Fibroblast of the aortic adventitia (primary cell): ENCODE data around the gene C2CD2. TPM values are rescaled to one million over a fixed set of nuclear protein-coding genes. Genes with fewer than 3 reads are reported as not detected.
A peak's percentile ranks its signal among the peaks of the same experiment; 100 is the strongest.

Source experiments
- DNase-seq: peaks from one replicate; pipeline ENCODE4 v3.0.0-alpha.2; 2010; ENCODE audit warnings: low read depth
- H3K4me3 ChIP-seq: 2 replicates; pipeline ENCODE4 v1.5.1; 2011; ENCODE audit warnings: low read depth, mild to moderate bottlenecking, control low read depth, low read length, moderate library complexity
- total RNA-seq: library from RNA; depleted of rRNA; stranded (reverse); fragments of >200 nt; gene quantifications from 2 replicates; pipeline ENCODE4 v1.2.3, GENCODE V29; 2012; ENCODE audit warnings: low replicate concordance
- TF ChIP-seq, protein P1 (sequence below): IDR thresholded peaks from 2 replicates; pipeline ENCODE4 v1.5.1; 2011; ENCODE audit warnings: mild to moderate bottlenecking, low read length, control low read depth, inconsistent platforms; ENCODE audit not compliant: insufficient read depth

The C2CD2 gene
- total RNA-seq, 1 donor: 20.2 TPM

GRCh38 chr21:41926807-41927171 is 27.0 kb downstream of the C2CD2 start:
- TF ChIP-seq, protein P1, sequence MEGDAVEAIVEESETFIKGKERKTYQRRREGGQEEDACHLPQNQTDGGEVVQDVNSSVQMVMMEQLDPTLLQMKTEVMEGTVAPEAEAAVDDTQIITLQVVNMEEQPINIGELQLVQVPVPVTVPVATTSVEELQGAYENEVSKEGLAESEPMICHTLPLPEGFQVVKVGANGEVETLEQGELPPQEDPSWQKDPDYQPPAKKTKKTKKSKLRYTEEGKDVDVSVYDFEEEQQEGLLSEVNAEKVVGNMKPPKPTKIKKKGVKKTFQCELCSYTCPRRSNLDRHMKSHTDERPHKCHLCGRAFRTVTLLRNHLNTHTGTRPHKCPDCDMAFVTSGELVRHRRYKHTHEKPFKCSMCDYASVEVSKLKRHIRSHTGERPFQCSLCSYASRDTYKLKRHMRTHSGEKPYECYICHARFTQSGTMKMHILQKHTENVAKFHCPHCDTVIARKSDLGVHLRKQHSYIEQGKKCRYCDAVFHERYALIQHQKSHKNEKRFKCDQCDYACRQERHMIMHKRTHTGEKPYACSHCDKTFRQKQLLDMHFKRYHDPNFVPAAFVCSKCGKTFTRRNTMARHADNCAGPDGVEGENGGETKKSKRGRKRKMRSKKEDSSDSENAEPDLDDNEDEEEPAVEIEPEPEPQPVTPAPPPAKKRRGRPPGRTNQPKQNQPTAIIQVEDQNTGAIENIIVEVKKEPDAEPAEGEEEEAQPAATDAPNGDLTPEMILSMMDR: no peak
- peak overlapping the region; percentile 53 for H3K4me3 ChIP-seq

DNA sequence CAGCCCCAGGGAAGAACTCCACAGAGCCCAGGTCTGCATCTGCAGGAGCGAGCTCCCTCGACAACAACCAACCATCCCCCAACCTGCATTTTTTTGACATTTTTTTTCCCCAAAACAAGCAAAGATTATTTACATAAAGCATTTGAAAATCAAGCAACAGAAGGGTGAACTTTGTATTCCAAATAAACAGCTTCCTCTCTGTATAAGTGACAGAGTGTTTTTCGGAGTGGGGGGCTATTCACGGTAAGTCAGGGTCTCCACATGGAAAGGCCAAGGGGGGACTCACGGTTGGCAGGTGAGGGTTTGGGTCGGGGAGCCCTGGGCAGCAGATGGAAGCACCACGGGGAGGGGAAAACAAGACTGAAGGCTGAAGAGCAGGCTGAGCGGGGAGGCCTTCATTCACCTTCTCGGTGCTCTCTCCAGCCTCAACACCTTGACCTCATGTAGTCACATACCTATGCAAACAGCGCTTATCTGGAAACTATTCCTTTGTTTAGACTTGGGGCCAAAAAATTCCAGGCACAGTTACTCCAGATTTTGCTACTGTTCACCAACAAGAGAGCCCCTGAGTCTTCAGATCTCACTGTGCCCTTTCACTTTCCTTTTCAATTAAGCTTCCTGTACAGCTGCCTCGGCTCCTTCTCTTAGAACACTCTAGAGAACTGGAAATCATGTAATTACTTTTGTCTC is 27.6 kb downstream of the C2CD2 start:
- DNase-seq: peak; percentile 64
- H3K4me3 ChIP-seq: peak overlapping the region; percentile 53
- TF ChIP-seq, protein P1: no peak

More at GRCh38 chr21:41926807-41927171, 27.0 kb downstream of the C2CD2 start:
- DNase-seq: no peak

DNA sequence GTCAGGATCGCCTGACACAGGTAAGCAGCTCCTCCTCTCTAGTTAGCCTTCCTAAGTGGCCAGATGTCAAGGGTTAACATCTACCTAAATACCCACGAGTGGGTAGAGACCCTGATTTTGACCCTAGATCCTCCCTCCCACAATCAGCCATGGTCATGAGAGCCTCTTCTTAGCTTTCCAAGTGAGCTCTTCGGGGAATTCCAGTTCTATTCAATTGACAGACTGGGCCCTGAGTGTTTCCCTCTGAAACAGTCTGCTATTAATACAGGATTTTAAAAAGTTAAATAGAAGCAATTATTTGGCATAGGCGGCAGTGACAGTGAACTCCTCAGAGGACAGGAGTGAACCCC is 28.1 kb downstream of the C2CD2 start:
- H3K4me3 ChIP-seq: no peak overlapping the region
- TF ChIP-seq, protein P1: no peak
- DNase-seq: peak; percentile 5

DNA sequence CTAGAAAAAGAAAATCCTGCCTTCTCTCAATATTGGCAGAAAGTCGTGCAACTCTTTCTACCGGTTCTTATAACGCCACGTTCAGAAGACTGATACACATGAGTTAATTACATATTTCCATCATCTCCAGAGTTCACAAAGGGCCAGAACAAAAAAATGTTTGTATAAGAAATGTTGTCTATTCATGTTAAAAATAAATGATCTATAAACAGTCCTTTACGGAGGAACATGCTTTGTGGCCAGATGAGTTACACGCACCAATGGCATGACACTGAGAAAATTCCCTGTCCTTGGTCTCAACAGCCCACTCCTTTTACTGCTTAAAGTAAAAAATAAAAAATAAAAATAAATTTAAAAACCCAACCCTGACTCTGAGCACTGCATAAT is 29.5 kb downstream of the C2CD2 start:
- peak; percentile 53 for DNase-seq
- H3K4me3 ChIP-seq: no peak overlapping the region
- TF ChIP-seq, protein P1: no peak

DNA sequence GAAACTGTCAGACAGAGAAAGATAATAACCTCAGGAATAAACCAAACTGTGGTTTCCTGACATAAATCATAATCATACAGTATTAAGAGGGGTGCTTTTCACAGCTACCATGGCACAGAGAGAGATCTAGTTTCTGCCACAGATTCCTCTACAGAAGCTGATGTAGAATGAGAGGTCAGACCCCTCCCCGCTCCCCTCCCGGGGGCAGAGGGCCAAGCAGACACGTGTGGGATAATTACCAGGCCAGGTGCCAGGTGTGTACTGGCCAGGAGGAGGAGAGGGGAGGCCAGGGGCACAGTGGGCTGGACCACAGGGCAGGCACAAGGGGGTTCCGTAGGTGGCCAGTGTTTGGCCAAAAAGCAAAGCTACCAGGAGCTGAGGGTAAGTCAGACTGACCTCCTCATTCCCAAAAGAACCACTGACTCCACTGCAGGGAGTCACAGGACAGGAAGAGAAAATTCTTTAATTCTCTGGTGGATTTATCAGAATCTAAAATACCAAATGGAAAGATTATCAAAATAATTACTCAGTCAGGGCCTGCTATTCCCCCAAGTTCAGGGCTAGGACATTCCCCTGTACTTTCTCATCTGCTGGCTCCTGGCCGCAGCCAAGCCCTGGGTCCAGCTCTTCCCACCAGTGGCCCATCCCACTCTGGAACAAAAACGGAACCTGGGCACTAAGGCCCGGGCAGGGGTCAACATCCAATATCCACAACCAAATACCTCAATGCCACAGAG is 30.0 kb downstream of the C2CD2 start:
- H3K4me3 ChIP-seq: peak overlapping the region; percentile 40
- peak; percentile 83 for DNase-seq
- TF ChIP-seq, protein P1: no peak

DNA sequence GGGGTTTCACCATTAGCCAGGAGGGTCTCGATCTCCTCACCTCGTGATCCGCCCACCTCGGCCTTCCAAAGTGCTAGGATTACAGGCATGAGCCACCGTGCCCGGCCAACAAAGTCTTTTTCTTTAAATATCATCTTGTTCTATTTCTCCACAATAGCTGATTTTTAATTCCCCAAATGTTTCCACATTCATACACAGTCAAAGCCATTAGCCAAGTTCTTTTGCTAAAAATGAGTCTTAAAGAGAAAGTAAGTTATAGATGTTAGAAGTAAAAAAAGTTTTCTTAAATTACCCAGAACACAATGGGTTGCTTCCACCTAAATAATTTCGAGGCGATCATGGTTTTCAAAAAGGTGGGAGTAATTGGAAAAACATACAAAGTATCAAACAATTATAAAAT is 30.6 kb downstream of the C2CD2 start:
- TF ChIP-seq, protein P1: no peak
- DNase-seq: peak; percentile 46
- peak overlapping the region; percentile 22 for H3K4me3 ChIP-seq
